Measurements from ENCODE around the gene CYB561. TPM values are rescaled to one million over a fixed set of nuclear protein-coding genes. Genes with fewer than 3 reads are reported as not detected.

The CYB561 gene
- total and polyA plus RNA-seq, 4 donors, result 41.2 to 97.9 (median 45.8) TPM

DNA sequence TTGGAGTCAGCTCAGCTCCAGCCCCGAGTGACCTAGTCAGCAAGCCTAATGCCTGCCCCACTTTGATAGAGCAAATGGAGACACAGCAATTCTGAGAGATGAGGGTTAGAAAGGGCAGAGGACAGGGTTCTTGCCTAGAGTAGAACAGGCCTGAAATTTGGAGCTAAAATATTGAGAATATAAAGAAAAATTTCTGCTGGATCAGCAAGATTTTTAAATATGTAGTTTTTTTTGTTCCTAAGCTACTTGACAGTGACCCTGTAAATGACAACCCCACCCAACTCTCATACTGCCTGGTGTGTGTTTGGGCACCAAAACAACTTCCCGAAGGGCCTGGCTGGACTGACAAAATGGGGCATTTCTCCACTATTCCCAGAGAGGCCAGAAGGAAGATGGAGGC, 26.7 kb downstream of the CYB561 start:
- H3K4me1 ChIP-seq (ENCODE audit: control insufficient read depth in 5 of 5, insufficient read depth in 5 of 5, low read length in 5 of 5), result peaks cover 0 to 8% (median 0%) of the 10 kb centered on the region in 5 donors
- no peak for ATAC-seq (ENCODE audit: insufficient read depth, low FRiP score)
- no peak overlapping the region for H3K4me3 ChIP-seq
- TF ChIP-seq, protein P1, sequence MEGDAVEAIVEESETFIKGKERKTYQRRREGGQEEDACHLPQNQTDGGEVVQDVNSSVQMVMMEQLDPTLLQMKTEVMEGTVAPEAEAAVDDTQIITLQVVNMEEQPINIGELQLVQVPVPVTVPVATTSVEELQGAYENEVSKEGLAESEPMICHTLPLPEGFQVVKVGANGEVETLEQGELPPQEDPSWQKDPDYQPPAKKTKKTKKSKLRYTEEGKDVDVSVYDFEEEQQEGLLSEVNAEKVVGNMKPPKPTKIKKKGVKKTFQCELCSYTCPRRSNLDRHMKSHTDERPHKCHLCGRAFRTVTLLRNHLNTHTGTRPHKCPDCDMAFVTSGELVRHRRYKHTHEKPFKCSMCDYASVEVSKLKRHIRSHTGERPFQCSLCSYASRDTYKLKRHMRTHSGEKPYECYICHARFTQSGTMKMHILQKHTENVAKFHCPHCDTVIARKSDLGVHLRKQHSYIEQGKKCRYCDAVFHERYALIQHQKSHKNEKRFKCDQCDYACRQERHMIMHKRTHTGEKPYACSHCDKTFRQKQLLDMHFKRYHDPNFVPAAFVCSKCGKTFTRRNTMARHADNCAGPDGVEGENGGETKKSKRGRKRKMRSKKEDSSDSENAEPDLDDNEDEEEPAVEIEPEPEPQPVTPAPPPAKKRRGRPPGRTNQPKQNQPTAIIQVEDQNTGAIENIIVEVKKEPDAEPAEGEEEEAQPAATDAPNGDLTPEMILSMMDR (IDR thresholded peaks at IDR 0.05; ENCODE audit: control extremely low read depth, extremely low read depth), result no peak
- H3K27ac ChIP-seq (ENCODE audit: low read depth in 1 of 2, low read length in 1 of 2), result no peak overlapping the region
- H3K27me3 ChIP-seq (ENCODE audit: control insufficient read depth in 3 of 3, insufficient read depth in 3 of 3, low read length in 2 of 3), result no peaks in the 10 kb centered on the region
- no peak overlapping the region for H3K9ac ChIP-seq (ENCODE audit: insufficient read depth in 1 of 2, low read length in 2 of 2)
- WGBS, 2 donors, result 80 to 91% methylated on average over 2 of the region's 2 CpGs
- H3K36me3 ChIP-seq (ENCODE audit: control insufficient read depth in 4 of 4, insufficient read depth in 4 of 4, low read length in 4 of 4), result peaks cover 0 to 66% (median 26%) of the 10 kb centered on the region in 4 donors
- no peak for DNase-seq
- no peaks in the 10 kb centered on the region for H3K9me3 ChIP-seq (ENCODE audit: control insufficient read depth in 4 of 4, insufficient read depth in 3 of 4, low read length in 3 of 4)

DNA sequence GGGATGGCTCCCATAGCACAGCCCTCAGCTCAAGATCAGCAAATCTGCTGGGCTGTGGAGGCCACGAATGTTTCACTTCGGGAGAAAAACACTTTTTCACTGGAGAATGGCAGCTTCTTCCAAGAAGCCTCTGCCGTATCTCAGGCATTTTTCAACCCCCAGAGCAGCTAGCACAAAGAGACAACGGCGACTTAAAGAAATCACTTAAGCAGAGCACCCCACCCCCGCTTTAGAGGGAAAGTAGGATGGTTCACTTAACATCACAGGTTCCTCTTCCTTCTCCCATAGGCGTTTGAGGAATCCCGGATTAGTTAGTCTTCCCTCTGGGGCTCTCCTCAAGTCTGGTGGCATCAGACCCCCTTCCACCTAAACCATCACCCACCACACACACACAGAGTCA, 27.6 kb downstream of the CYB561 start:
- ATAC-seq (ENCODE audit: insufficient read depth, low FRiP score) (no peak), DNase-seq (no peak)
- H3K27me3 ChIP-seq (ENCODE audit: control insufficient read depth in 3 of 3, insufficient read depth in 3 of 3, low read length in 2 of 3), result no peaks in the 10 kb centered on the region
- no peaks in the 10 kb centered on the region for H3K9me3 ChIP-seq (ENCODE audit: control insufficient read depth in 4 of 4, insufficient read depth in 3 of 4, low read length in 3 of 4)
- peaks cover 0 to 8% (median 0%) of the 10 kb centered on the region in 5 donors for H3K4me1 ChIP-seq (ENCODE audit: control insufficient read depth in 5 of 5, insufficient read depth in 5 of 5, low read length in 5 of 5)
- no peak overlapping the region for H3K27ac ChIP-seq (ENCODE audit: low read depth in 1 of 2, low read length in 1 of 2)
- H3K36me3 ChIP-seq (ENCODE audit: control insufficient read depth in 4 of 4, insufficient read depth in 4 of 4, low read length in 4 of 4), result peaks cover 0 to 65% (median 29%) of the 10 kb centered on the region in 4 donors
- H3K4me3 ChIP-seq, result no peak overlapping the region
- TF ChIP-seq, protein P1 (IDR thresholded peaks at IDR 0.05; ENCODE audit: control extremely low read depth, extremely low read depth), result no peak
- 90 to 93% methylated on average over 8 of the region's 8 CpGs for WGBS, 2 donors
- no peak overlapping the region for H3K9ac ChIP-seq (ENCODE audit: insufficient read depth in 1 of 2, low read length in 2 of 2)

DNA sequence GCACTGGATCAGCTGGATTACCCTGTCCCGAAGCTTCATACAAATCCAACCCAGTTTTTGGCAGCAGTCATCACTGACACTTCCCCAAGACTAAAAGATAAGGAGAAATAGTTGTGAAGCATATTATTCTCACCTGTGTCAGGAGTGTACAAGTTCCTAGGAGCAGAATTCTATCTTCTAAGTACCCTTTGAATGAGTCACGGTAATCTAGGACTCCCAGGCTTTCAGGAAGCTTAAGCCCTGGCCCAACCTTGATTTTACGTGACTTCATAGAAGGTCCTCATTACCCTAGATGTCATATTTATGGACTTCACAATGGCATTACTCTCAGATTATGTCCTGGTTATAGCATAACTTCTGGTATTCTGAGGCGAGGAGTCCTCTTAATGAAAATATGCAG, 31.9 kb downstream of the CYB561 start:
- Histone ChIP-seq H3K27me3 (ENCODE audit: control insufficient read depth in 3 of 3, insufficient read depth in 3 of 3, low read length in 2 of 3) (no peaks in the 10 kb centered on the region), H3K36me3 (ENCODE audit: control insufficient read depth in 4 of 4, insufficient read depth in 4 of 4, low read length in 4 of 4) (peaks cover 0 to 59% (median 26%) of the 10 kb centered on the region in 4 donors), H3K4me1 (ENCODE audit: control insufficient read depth in 5 of 5, insufficient read depth in 5 of 5, low read length in 5 of 5) (no peaks in the 10 kb centered on the region), H3K4me3 (no peak overlapping the region), H3K9me3 (ENCODE audit: control insufficient read depth in 4 of 4, insufficient read depth in 3 of 4, low read length in 3 of 4) (no peaks in the 10 kb centered on the region), H3K27ac (ENCODE audit: low read depth in 1 of 2, low read length in 1 of 2) (no peak overlapping the region), H3K9ac (ENCODE audit: insufficient read depth in 1 of 2, low read length in 2 of 2) (no peak overlapping the region)
- no peak for DNase-seq
- TF ChIP-seq, protein P1 (IDR thresholded peaks at IDR 0.05; ENCODE audit: control extremely low read depth, extremely low read depth), result no peak
- 95 to 97% methylated on average over 4 of the region's 4 CpGs for WGBS, 2 donors
- no peak for ATAC-seq (ENCODE audit: insufficient read depth, low FRiP score)

DNA sequence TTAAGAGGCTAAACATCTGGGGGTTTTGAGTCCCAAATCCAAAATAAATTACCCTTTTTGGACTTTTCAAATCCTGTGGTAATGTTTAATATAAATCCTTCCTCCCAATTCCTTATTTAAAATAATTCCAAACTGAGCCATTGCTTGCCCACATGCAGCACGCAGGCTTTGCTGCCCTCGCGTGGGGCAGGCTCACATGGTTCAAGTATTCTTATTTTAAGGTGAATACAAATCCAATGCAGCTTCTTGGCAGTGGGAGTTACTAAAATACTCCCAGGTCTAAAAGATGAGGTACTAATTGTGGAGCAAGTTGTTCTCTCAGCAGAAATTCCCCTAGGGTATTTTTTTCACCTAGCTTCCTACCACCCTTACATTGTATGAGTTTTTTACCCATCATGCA, 33.0 kb downstream of the CYB561 start:
- no peak for ATAC-seq (ENCODE audit: insufficient read depth, low FRiP score)
- WGBS, 2 donors, result 96 to 100% methylated on average over 3 of the region's 3 CpGs
- H3K9ac ChIP-seq (ENCODE audit: insufficient read depth in 1 of 2, low read length in 2 of 2), result no peak overlapping the region
- TF ChIP-seq, protein P1 (IDR thresholded peaks at IDR 0.05; ENCODE audit: control extremely low read depth, extremely low read depth), result no peak
- no peaks in the 10 kb centered on the region for H3K9me3 ChIP-seq (ENCODE audit: control insufficient read depth in 4 of 4, insufficient read depth in 3 of 4, low read length in 3 of 4)
- no peaks in the 10 kb centered on the region for H3K27me3 ChIP-seq (ENCODE audit: control insufficient read depth in 3 of 3, insufficient read depth in 3 of 3, low read length in 2 of 3)
- peaks cover 0 to 50% (median 26%) of the 10 kb centered on the region in 4 donors for H3K36me3 ChIP-seq (ENCODE audit: control insufficient read depth in 4 of 4, insufficient read depth in 4 of 4, low read length in 4 of 4)
- DNase-seq, result no peak
- H3K27ac ChIP-seq (ENCODE audit: low read depth in 1 of 2, low read length in 1 of 2), result no peak overlapping the region
- H3K4me3 ChIP-seq, result no peak overlapping the region
- no peaks in the 10 kb centered on the region for H3K4me1 ChIP-seq (ENCODE audit: control insufficient read depth in 5 of 5, insufficient read depth in 5 of 5, low read length in 5 of 5)

Data from lung (tissue), 12 donors.